Measurements from ENCODE around the gene ITPR1.

DNA sequence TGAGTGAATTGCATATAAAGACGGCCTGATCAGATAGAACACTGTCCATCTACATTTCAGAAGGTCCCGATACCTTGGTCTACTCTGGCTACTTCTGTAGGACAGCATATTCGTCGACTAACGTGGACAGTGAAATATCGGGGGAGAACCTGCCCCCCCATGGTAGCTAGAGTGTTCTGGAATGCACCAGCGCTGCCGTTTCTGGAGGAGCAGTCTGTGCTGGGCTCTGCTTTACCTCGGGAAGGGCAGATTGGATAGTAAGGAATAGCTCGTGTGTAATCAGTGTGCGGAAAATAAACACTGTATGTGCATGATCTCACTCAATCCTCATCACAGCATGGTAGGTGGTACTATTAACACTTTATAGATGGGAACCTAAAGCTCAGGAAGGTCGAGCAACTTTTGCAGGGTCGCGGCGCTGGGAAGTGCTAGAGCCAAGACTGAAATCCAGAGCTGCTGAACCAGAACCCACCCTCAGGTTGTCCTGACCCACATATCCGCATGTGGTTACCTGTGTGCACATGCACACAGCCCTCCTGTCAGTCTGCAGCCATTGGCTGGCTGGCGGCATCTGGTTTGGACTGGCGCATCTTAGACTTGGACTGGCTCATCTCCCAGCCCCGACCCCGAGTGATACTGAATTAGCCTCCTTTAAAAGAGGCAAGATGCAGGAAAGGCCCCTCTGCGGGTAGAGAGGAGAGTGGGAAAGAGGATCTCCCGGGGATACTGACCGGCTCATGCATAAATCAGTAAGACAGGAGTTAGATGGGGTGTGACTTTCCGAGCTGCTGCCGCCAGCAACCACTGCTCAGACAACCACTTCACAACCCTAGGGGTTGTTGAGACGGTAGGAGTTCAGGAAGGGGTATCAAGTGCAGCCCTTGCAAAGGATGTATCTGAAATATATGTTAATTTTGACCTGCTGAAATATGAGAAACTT, 331.1 kb downstream of the ITPR1 start:
- TF ChIP-seq CTCF (IDR thresholded peaks at IDR 0.05; ENCODE audit: low read depth, low read length): no peak
- no peak for TF ChIP-seq POLR2A (IDR thresholded peaks at IDR 0.05; ENCODE audit: extremely low read depth, insufficient read length)

Measured in NB4 (cell line).